ENCODE results near the gene CNKSR1.
"Not testable (repeated sequence)": the region's sequence is repeated elsewhere in the genome, so short reads cannot be mapped to it uniquely, and the experiment has no call there.

Gene CNKSR1

DNA sequence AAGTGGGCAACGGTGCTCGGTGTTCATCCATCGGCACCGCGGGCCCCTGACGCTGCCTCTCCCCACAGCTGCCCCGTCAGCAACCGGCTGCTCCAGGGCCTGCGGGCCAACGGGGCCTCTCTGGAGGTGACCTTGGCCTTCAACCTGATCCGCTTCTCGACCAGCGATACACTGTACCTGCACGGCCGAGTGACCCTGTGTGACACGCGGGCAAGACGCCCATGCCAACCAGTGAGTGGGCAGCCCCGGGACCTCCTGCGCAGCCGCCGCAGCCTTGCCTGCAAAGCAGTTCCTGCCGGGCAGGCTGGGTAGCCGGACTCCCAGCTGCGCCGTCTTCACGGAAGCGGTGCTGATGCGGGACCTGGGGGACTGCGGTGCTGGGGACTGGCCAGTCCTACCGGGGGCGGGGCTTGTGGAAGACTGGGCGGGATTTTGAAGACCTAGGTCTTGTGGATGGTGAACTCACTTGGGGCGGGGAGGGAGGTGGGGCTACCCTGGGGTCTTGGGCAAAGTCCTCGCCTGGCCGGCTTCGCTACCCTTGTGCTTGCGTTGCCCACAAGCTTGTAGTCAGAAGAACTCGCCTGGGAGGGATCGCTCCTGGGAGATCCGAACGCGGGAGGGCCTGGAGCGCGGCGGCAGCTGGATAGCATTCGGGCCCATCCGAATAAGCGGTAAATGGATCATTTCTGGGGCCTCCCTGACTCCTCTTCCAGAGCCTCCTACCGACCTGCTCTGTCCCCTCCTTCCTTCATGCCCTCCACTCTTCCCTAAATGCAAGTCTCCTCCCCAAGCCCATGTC lies 47.9 kb downstream of the CNKSR1 start:
- no peak overlapping the region for H3K4me3 ChIP-seq (replicated peaks; ENCODE audit: insufficient read depth, low read length)

GRCh38 chr1:26230682-26231081 lies 53.4 kb downstream of the CNKSR1 start:
- not testable (repeated sequence) for H3K4me3 ChIP-seq (replicated peaks; ENCODE audit: insufficient read depth, low read length); H3K27me3 ChIP-seq (ENCODE audit: insufficient read depth, poor library complexity, severe bottlenecking)
- peak; percentile 54; the same call in 1 of the 2 replicates for TF ChIP-seq SPI1 (IDR thresholded peaks at IDR 0.05; ENCODE audit: borderline replicate concordance, low read depth)

More for the DNA sequence above, 47.9 kb downstream of the CNKSR1 start:
- H3K27ac ChIP-seq (replicated peaks), result no peak overlapping the region
- TF ChIP-seq SPI1 (IDR thresholded peaks at IDR 0.05; ENCODE audit: borderline replicate concordance, low read depth) (no peak), POLR2AphosphoS5 (IDR thresholded peaks at IDR 0.05; ENCODE audit: low read depth) (no peak), GABPA (IDR thresholded peaks at IDR 0.05; ENCODE audit: low read depth) (no peak)
- TF ChIP-seq, protein P1, sequence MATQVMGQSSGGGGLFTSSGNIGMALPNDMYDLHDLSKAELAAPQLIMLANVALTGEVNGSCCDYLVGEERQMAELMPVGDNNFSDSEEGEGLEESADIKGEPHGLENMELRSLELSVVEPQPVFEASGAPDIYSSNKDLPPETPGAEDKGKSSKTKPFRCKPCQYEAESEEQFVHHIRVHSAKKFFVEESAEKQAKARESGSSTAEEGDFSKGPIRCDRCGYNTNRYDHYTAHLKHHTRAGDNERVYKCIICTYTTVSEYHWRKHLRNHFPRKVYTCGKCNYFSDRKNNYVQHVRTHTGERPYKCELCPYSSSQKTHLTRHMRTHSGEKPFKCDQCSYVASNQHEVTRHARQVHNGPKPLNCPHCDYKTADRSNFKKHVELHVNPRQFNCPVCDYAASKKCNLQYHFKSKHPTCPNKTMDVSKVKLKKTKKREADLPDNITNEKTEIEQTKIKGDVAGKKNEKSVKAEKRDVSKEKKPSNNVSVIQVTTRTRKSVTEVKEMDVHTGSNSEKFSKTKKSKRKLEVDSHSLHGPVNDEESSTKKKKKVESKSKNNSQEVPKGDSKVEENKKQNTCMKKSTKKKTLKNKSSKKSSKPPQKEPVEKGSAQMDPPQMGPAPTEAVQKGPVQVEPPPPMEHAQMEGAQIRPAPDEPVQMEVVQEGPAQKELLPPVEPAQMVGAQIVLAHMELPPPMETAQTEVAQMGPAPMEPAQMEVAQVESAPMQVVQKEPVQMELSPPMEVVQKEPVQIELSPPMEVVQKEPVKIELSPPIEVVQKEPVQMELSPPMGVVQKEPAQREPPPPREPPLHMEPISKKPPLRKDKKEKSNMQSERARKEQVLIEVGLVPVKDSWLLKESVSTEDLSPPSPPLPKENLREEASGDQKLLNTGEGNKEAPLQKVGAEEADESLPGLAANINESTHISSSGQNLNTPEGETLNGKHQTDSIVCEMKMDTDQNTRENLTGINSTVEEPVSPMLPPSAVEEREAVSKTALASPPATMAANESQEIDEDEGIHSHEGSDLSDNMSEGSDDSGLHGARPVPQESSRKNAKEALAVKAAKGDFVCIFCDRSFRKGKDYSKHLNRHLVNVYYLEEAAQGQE (IDR thresholded peaks at IDR 0.05; ENCODE audit: insufficient replicate concordance, low read depth), result no peak
- peaks cover 16% of the 10 kb centered on the region for H3K27me3 ChIP-seq (ENCODE audit: insufficient read depth, poor library complexity, severe bottlenecking)
- DNase-seq (ENCODE audit: low read depth in 1 of 2, low spot score in 1 of 2), result peak in 1 of 2 experiments; percentile 6

GRCh38 chr1:26233903-26234643 lies 56.8 kb downstream of the CNKSR1 start, which contains the start of gene CEP85:
Gene CEP85, plus strand, starts transcription at chr1:26234200. Its CDS starts 5,584 bp downstream, at chr1:26239784.
- TF ChIP-seq GABPA (IDR thresholded peaks at IDR 0.05; ENCODE audit: low read depth) (no peak), POLR2AphosphoS5 (IDR thresholded peaks at IDR 0.05; ENCODE audit: low read depth) (peak; percentile 82), SPI1 (IDR thresholded peaks at IDR 0.05; ENCODE audit: borderline replicate concordance, low read depth) (no peak)
- TF ChIP-seq, protein P1 (IDR thresholded peaks at IDR 0.05; ENCODE audit: insufficient replicate concordance, low read depth), result no peak
- TF ChIP-seq, protein P2, sequence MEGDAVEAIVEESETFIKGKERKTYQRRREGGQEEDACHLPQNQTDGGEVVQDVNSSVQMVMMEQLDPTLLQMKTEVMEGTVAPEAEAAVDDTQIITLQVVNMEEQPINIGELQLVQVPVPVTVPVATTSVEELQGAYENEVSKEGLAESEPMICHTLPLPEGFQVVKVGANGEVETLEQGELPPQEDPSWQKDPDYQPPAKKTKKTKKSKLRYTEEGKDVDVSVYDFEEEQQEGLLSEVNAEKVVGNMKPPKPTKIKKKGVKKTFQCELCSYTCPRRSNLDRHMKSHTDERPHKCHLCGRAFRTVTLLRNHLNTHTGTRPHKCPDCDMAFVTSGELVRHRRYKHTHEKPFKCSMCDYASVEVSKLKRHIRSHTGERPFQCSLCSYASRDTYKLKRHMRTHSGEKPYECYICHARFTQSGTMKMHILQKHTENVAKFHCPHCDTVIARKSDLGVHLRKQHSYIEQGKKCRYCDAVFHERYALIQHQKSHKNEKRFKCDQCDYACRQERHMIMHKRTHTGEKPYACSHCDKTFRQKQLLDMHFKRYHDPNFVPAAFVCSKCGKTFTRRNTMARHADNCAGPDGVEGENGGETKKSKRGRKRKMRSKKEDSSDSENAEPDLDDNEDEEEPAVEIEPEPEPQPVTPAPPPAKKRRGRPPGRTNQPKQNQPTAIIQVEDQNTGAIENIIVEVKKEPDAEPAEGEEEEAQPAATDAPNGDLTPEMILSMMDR (IDR thresholded peaks at IDR 0.05; ENCODE audit: insufficient read depth, low read length), result peak; percentile 92
- peak within 1 kb of the TSS; percentile 70 for H3K4me3 ChIP-seq (replicated peaks; ENCODE audit: insufficient read depth, low read length)

More at GRCh38 chr1:26230682-26231081, 53.4 kb downstream of the CNKSR1 start:
- DNase-seq (ENCODE audit: low read depth in 1 of 2, low spot score in 1 of 2), result peak in 1 of 2 experiments; percentile 48
- H3K27ac ChIP-seq (replicated peaks), result not testable (repeated sequence)

GRCh38 chr1:26234644-26235370 lies 57.5 kb downstream of the CNKSR1 start:
- H3K4me3 ChIP-seq (replicated peaks; ENCODE audit: insufficient read depth, low read length), result peak overlapping the region; percentile 70
- no peak for TF ChIP-seq GABPA (IDR thresholded peaks at IDR 0.05; ENCODE audit: low read depth)
- TF ChIP-seq, protein P2 (IDR thresholded peaks at IDR 0.05; ENCODE audit: insufficient read depth, low read length), result no peak
- TF ChIP-seq POLR2AphosphoS5 (IDR thresholded peaks at IDR 0.05; ENCODE audit: low read depth), result no peak
- no peak for TF ChIP-seq SPI1 (IDR thresholded peaks at IDR 0.05; ENCODE audit: borderline replicate concordance, low read depth)
- TF ChIP-seq, protein P1 (IDR thresholded peaks at IDR 0.05; ENCODE audit: insufficient replicate concordance, low read depth), result no peak
- H3K27ac ChIP-seq (replicated peaks), result peak overlapping the region; percentile 87
- no peaks in the 10 kb centered on the region for H3K27me3 ChIP-seq (ENCODE audit: insufficient read depth, poor library complexity, severe bottlenecking)
- peak in 1 of 2 experiments; percentile 41 for DNase-seq (ENCODE audit: low read depth in 1 of 2, low spot score in 1 of 2)

More at GRCh38 chr1:26233903-26234643, 56.8 kb downstream of the CNKSR1 start, which contains the start of gene CEP85:
- Histone ChIP-seq H3K27ac (replicated peaks) (peak within 1 kb of the TSS; percentile 87), H3K27me3 (ENCODE audit: insufficient read depth, poor library complexity, severe bottlenecking) (no peaks in the 10 kb centered on the region)
- DNase-seq (ENCODE audit: low read depth in 1 of 2, low spot score in 1 of 2), result peak; percentile 94 to 98
